ENCODE measurements around the gene NGDN.

NGDN gene

GRCh38 chr14:23433457-23433856 lies 36.0 kb upstream of the NGDN start:
- Mint-ChIP-seq H3K4me3 (no peak overlapping the region), H3K36me3 (ENCODE audit: low read depth) (no peaks in the 10 kb centered on the region), H3K27me3 (ENCODE audit: low read depth, poor library complexity) (peaks cover 50% of the 10 kb centered on the region), H3K9me3 (no peaks in the 10 kb centered on the region), H3K27ac (no peak overlapping the region), H3K4me1 (peaks cover 41% of the 10 kb centered on the region)
- no peak for TF ChIP-seq CTCF (IDR thresholded peaks at IDR 0.05)
- DNase-seq: no peak

GRCh38 chr14:23434488-23435222 lies 34.8 kb upstream of the NGDN start:
- H3K4me1 Mint-ChIP-seq: peaks cover 47% of the 10 kb centered on the region
- peaks cover 44% of the 10 kb centered on the region for H3K27me3 Mint-ChIP-seq (ENCODE audit: low read depth, poor library complexity)
- no peak for DNase-seq
- no peaks in the 10 kb centered on the region for H3K36me3 Mint-ChIP-seq (ENCODE audit: low read depth)
- H3K9me3 Mint-ChIP-seq: no peaks in the 10 kb centered on the region
- no peak for TF ChIP-seq CTCF (IDR thresholded peaks at IDR 0.05)
- H3K27ac Mint-ChIP-seq: no peak overlapping the region
- H3K4me3 Mint-ChIP-seq: no peak overlapping the region

- Mint-ChIP-seq H3K27ac (no peak within 1 kb of the TSS), H3K27me3 (ENCODE audit: low read depth, poor library complexity) (peaks cover 39% of the 10 kb centered on the region), H3K4me3 (no peak within 1 kb of the TSS), H3K4me1 (peaks cover 49% of the 10 kb centered on the region), H3K9me3 (no peaks in the 10 kb centered on the region), H3K36me3 (ENCODE audit: low read depth) (no peaks in the 10 kb centered on the region)
- TF ChIP-seq CTCF (IDR thresholded peaks at IDR 0.05): no peak
- DNase-seq: no peak
Observed at GRCh38 chr14:23435543-23436326, 33.8 kb upstream of the NGDN start, which contains the start of gene MYH7. Gene MYH7 (minus strand): TSS chr14:23435660. CDS start chr14:23433732, 1,928 bp downstream.

- Mint-ChIP-seq H3K36me3 (ENCODE audit: low read depth) (no peaks in the 10 kb centered on the region), H3K4me3 (no peak overlapping the region), H3K27ac (no peak overlapping the region), H3K9me3 (no peaks in the 10 kb centered on the region), H3K4me1 (peaks cover 50% of the 10 kb centered on the region), H3K27me3 (ENCODE audit: low read depth, poor library complexity) (peaks cover 40% of the 10 kb centered on the region)
- DNase-seq: peak; percentile 30
- no peak for TF ChIP-seq CTCF (IDR thresholded peaks at IDR 0.05)
Observed at GRCh38 chr14:23436327-23437132, 33.0 kb upstream of the NGDN start.

- DNase-seq: no peak
- Mint-ChIP-seq H3K27me3 (ENCODE audit: low read depth, poor library complexity) (peaks cover 37% of the 10 kb centered on the region), H3K4me3 (no peak overlapping the region), H3K27ac (no peak overlapping the region), H3K36me3 (ENCODE audit: low read depth) (no peaks in the 10 kb centered on the region), H3K9me3 (no peaks in the 10 kb centered on the region), H3K4me1 (peaks cover 54% of the 10 kb centered on the region)
- no peak for TF ChIP-seq CTCF (IDR thresholded peaks at IDR 0.05)
Observed at GRCh38 chr14:23437133-23438100, 32.1 kb upstream of the NGDN start.

All from nephron progenitor cell (in vitro differentiated cells).